GM23338 (cell line): ENCODE results near the gene ZFP92. TPM values are rescaled to one million over a fixed set of nuclear protein-coding genes. Genes with fewer than 3 reads are reported as not detected.

Experiments
- ATAC-seq: fragments of 200-7000 bp; cut with Tn5 transposase; 3 replicates; pipeline ENCODE4 v1.9.1; 2020
- DNase-seq: peaks from one replicate; pipeline ENCODE4 v3.0.0-alpha.2; 2015; ENCODE audit warnings: low spot score
- H2AFZ ChIP-seq: fragments of 200-600 bp; sonication (generic); 2 replicates; pipeline ENCODE4 v1.8.0; 2016; ENCODE audit warnings: antibody characterized with exemption, mild to moderate bottlenecking, moderate library complexity
- H3F3A ChIP-seq: fragments of 200-600 bp; sonication (generic); replicated peaks from 2 replicates; pipeline ENCODE4 v1.8.0; 2017; ENCODE audit warnings: antibody characterized with exemption, mixed run types, low read depth
- H3K27ac ChIP-seq: fragments of 200-600 bp; sonication (generic); 2 replicates; pipeline ENCODE4 v1.6.1; 2016; ENCODE audit warnings: low read depth
- H3K27me3 ChIP-seq: fragments of 200-600 bp; sonication (generic); 2 replicates; pipeline ENCODE4 v1.8.0; 2016; ENCODE audit warnings: mild to moderate bottlenecking, mixed run types, moderate library complexity; ENCODE audit not compliant: insufficient read depth
- H3K36me3 ChIP-seq: fragments of 200-600 bp; sonication (generic); 2 replicates; pipeline ENCODE4 v1.8.0; 2016; ENCODE audit warnings: mild to moderate bottlenecking; ENCODE audit not compliant: insufficient read depth
- H3K4me1 ChIP-seq: fragments of 200-600 bp; sonication (generic); 2 replicates; pipeline ENCODE4 v1.8.0; 2016; ENCODE audit warnings: mild to moderate bottlenecking, moderate library complexity; ENCODE audit not compliant: insufficient read depth
- H3K4me2 ChIP-seq: fragments of 200-600 bp; sonication (generic); 2 replicates; pipeline ENCODE4 v1.7.1; 2017; ENCODE audit warnings: mixed run types
- H3K4me3 ChIP-seq: fragments of 200-600 bp; sonication (generic); 2 replicates; pipeline ENCODE4 v1.6.1; 2016; ENCODE audit warnings: mixed run types
- H3K79me2 ChIP-seq: fragments of 200-600 bp; sonication (generic); replicated peaks from 2 replicates; pipeline ENCODE4 v1.8.0; 2017; ENCODE audit warnings: mild to moderate bottlenecking; ENCODE audit not compliant: insufficient read depth
- H3K9me2 ChIP-seq: fragments of 200-600 bp; sonication (generic); 2 replicates; pipeline ENCODE4 v1.8.0; 2017; ENCODE audit not compliant: insufficient read depth
- H4K20me1 ChIP-seq: fragments of 200-600 bp; sonication (generic); replicated peaks from 2 replicates; pipeline ENCODE4 v1.8.0; 2017; ENCODE audit warnings: mild to moderate bottlenecking; ENCODE audit not compliant: insufficient read depth
- H3K27ac Mint-ChIP-seq: 2 replicates; pipeline ENCODE4 v1.8.0; 2020; ENCODE audit warnings: inconsistent platforms, mild to moderate bottlenecking, moderate library complexity, mixed read lengths
- H3K27me3 Mint-ChIP-seq: 3 replicates; pipeline ENCODE4 v1.8.0; 2022; ENCODE audit warnings: low read depth, mild to moderate bottlenecking, moderate library complexity, mixed read lengths, inconsistent platforms; ENCODE audit not compliant: insufficient read depth, poor library complexity
- H3K36me3 Mint-ChIP-seq: 3 replicates; pipeline ENCODE4 v1.8.0; 2021; ENCODE audit warnings: low read depth, mild to moderate bottlenecking, inconsistent platforms, moderate library complexity, mixed read lengths
- H3K4me1 Mint-ChIP-seq: 3 replicates; pipeline ENCODE4 v1.8.0; 2020; ENCODE audit warnings: mild to moderate bottlenecking, inconsistent platforms, mixed read lengths
- H3K4me3 Mint-ChIP-seq: 3 replicates; pipeline ENCODE4 v1.8.0; 2021; ENCODE audit warnings: moderate library complexity, mild to moderate bottlenecking, inconsistent platforms, mixed read lengths
- H3K9me3 Mint-ChIP-seq: 3 replicates; pipeline ENCODE4 v1.8.0; 2020; ENCODE audit warnings: moderate library complexity, mild to moderate bottlenecking, inconsistent platforms, mixed read lengths
- CREB1 ChIP-seq: fragments of 250-450 bp; sonication (Bioruptor Pico); IDR thresholded peaks from 2 replicates; pipeline ENCODE4 v1.5.0; 2020; ENCODE audit warnings: low read depth, mild to moderate bottlenecking, moderate library complexity
- EZH2 ChIP-seq: fragments of 200-600 bp; sonication (generic); IDR thresholded peaks from one replicate; pipeline ENCODE4 v1.8.0; 2017; ENCODE audit warnings: antibody characterized with exemption, mild to moderate bottlenecking, low read depth; ENCODE audit not compliant: unreplicated experiment
- EZH2phosphoT487 ChIP-seq: fragments of 200-600 bp; sonication (generic); IDR thresholded peaks from one replicate; pipeline ENCODE4 v1.8.1; 2018; ENCODE audit warnings: antibody characterized with exemption; ENCODE audit not compliant: unreplicated experiment
- JUNB ChIP-seq: IDR thresholded peaks from one replicate; pipeline ENCODE4 v1.6.1; 2016; ENCODE audit warnings: antibody characterized with exemption; ENCODE audit not compliant: unreplicated experiment
- NANOG ChIP-seq: IDR thresholded peaks from 2 replicates; pipeline ENCODE4 v1.6.1; 2016; ENCODE audit warnings: antibody characterized with exemption, borderline replicate concordance
- POLR2AphosphoS5 ChIP-seq: IDR thresholded peaks from 2 replicates; pipeline ENCODE4 v1.6.1; 2016; ENCODE audit warnings: antibody characterized with exemption, low read depth
- STAT1 ChIP-seq: IDR thresholded peaks from one replicate; pipeline ENCODE4 v1.6.1; 2016; ENCODE audit warnings: antibody characterized with exemption; ENCODE audit not compliant: unreplicated experiment
- ZNF114 ChIP-seq: fragments of 250-450 bp; sonication (Bioruptor Pico); IDR thresholded peaks from 2 replicates; pipeline ENCODE4 v1.5.0; 2020; ENCODE audit warnings: mild to moderate bottlenecking, moderate library complexity
- ZNF331 ChIP-seq: fragments of 250-450 bp; sonication (Bioruptor Pico); IDR thresholded peaks from 2 replicates; pipeline ENCODE4 v1.5.0; 2020; ENCODE audit warnings: low read depth, mild to moderate bottlenecking, moderate library complexity
- polyA plus RNA-seq: library from polyadenylated mRNA; unstranded; fragments of >200 nt; fragmentation: Nextera tagmentation; extraction: Ambion mirVana; gene quantifications from 2 replicates; pipeline ENCODE4 v1.2.1, GENCODE V29; 2016
- total RNA-seq: library from RNA; depleted of rRNA; stranded (reverse); fragments of >200 nt; shearing (Covaris generic); gene quantifications from 2 replicates; pipeline ENCODE4 v1.2.3, GENCODE V29; 2014
- TF ChIP-seq, protein P1 (sequence below): IDR thresholded peaks from one replicate; pipeline ENCODE4 v1.6.1; 2018; ENCODE audit warnings: antibody characterized with exemption; ENCODE audit not compliant: unreplicated experiment
- TF ChIP-seq, protein P2 (sequence below): fragments of 250-450 bp; sonication (Bioruptor Pico); IDR thresholded peaks from 2 replicates; pipeline ENCODE4 v1.5.0; 2020; ENCODE audit warnings: mild to moderate bottlenecking, moderate library complexity
- TF ChIP-seq, protein P3 (sequence below): IDR thresholded peaks from 2 replicates; pipeline ENCODE4 v1.6.1; 2016; ENCODE audit warnings: antibody characterized with exemption
- TF ChIP-seq, protein P4 (sequence below), 2 experiments: fragments of 200-600 bp in 1 of 2; sonication (generic) in 1 of 2; conservative IDR thresholded peaks; 2 replicates each; pipeline versions ENCODE4 v1.5.1 to v1.6.1; 2016 to 2017; ENCODE audit warnings: antibody characterized with exemption in 2 of 2, low read depth in 2 of 2, mild to moderate bottlenecking in 2 of 2, moderate library complexity in 1 of 2

ZFP92 gene
- total and polyA plus RNA-seq, 2 experiments from 2014 or later = 0.05 to 0.52 TPM

DNA sequence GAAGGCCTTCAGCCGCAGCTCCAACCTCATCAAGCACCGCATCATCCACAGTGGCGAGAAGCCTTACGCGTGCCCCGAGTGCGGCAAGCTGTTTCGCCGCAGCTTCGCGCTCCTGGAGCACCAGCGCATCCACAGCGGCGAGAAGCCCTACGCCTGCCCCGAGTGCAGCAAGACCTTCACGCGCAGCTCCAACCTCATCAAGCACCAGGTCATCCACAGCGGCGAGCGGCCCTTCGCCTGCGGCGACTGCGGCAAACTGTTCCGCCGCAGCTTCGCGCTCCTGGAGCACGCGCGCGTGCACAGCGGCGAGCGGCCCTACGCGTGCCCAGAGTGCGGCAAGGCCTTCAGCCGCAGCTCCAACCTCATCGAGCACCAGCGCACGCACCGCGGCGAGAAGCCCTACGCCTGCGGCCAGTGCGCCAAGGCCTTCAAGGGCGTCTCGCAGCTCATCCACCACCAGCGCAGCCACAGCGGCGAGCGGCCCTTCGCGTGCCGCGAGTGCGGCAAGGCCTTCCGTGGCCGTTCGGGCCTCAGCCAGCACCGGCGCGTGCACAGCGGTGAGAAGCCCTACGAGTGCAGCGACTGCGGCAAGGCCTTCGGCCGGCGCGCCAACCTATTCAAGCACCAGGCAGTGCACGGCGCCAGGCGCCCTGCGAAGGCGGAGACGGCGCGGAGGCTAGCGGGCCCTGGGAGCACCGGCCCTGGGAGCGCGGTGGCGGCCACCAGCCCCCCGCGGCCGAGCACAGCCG is 9.8 kb downstream of the ZFP92 start:
- no peak overlapping the region for H2AFZ ChIP-seq
- Mint-ChIP-seq H3K4me1 (peaks cover 11% of the 10 kb centered on the region; the same call in 2 of the 3 replicates), H3K27ac (no peak overlapping the region), H3K9me3 (no peaks in the 10 kb centered on the region), H3K27me3 (peaks cover 7% of the 10 kb centered on the region), H3K4me3 (no peak overlapping the region), H3K36me3 (no peaks in the 10 kb centered on the region)
- H3K27ac ChIP-seq = no peak overlapping the region
- no peak for DNase-seq
- no peak overlapping the region for H3K4me3 ChIP-seq
- no peaks in the 10 kb centered on the region for H3K4me1 ChIP-seq
- no peak for ATAC-seq
- no peaks in the 10 kb centered on the region for H3K79me2 ChIP-seq
- H3K9me2 ChIP-seq = no peaks in the 10 kb centered on the region
- H3F3A ChIP-seq = no peaks in the 10 kb centered on the region
- H3K4me2 ChIP-seq = no peak overlapping the region
- no peaks in the 10 kb centered on the region for H3K36me3 ChIP-seq
- no peaks in the 10 kb centered on the region for H3K27me3 ChIP-seq
- TF ChIP-seq EZH2 (no peak), NANOG (no peak), POLR2AphosphoS5 (no peak), STAT1 (no peak), ZNF114 (no peak), JUNB (no peak), EZH2phosphoT487 (no peak), CREB1 (CRISPR knock-in tag) (no peak), ZNF331 (no peak)
- TF ChIP-seq, protein P1, sequence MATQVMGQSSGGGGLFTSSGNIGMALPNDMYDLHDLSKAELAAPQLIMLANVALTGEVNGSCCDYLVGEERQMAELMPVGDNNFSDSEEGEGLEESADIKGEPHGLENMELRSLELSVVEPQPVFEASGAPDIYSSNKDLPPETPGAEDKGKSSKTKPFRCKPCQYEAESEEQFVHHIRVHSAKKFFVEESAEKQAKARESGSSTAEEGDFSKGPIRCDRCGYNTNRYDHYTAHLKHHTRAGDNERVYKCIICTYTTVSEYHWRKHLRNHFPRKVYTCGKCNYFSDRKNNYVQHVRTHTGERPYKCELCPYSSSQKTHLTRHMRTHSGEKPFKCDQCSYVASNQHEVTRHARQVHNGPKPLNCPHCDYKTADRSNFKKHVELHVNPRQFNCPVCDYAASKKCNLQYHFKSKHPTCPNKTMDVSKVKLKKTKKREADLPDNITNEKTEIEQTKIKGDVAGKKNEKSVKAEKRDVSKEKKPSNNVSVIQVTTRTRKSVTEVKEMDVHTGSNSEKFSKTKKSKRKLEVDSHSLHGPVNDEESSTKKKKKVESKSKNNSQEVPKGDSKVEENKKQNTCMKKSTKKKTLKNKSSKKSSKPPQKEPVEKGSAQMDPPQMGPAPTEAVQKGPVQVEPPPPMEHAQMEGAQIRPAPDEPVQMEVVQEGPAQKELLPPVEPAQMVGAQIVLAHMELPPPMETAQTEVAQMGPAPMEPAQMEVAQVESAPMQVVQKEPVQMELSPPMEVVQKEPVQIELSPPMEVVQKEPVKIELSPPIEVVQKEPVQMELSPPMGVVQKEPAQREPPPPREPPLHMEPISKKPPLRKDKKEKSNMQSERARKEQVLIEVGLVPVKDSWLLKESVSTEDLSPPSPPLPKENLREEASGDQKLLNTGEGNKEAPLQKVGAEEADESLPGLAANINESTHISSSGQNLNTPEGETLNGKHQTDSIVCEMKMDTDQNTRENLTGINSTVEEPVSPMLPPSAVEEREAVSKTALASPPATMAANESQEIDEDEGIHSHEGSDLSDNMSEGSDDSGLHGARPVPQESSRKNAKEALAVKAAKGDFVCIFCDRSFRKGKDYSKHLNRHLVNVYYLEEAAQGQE = no peak
- TF ChIP-seq, protein P2, sequence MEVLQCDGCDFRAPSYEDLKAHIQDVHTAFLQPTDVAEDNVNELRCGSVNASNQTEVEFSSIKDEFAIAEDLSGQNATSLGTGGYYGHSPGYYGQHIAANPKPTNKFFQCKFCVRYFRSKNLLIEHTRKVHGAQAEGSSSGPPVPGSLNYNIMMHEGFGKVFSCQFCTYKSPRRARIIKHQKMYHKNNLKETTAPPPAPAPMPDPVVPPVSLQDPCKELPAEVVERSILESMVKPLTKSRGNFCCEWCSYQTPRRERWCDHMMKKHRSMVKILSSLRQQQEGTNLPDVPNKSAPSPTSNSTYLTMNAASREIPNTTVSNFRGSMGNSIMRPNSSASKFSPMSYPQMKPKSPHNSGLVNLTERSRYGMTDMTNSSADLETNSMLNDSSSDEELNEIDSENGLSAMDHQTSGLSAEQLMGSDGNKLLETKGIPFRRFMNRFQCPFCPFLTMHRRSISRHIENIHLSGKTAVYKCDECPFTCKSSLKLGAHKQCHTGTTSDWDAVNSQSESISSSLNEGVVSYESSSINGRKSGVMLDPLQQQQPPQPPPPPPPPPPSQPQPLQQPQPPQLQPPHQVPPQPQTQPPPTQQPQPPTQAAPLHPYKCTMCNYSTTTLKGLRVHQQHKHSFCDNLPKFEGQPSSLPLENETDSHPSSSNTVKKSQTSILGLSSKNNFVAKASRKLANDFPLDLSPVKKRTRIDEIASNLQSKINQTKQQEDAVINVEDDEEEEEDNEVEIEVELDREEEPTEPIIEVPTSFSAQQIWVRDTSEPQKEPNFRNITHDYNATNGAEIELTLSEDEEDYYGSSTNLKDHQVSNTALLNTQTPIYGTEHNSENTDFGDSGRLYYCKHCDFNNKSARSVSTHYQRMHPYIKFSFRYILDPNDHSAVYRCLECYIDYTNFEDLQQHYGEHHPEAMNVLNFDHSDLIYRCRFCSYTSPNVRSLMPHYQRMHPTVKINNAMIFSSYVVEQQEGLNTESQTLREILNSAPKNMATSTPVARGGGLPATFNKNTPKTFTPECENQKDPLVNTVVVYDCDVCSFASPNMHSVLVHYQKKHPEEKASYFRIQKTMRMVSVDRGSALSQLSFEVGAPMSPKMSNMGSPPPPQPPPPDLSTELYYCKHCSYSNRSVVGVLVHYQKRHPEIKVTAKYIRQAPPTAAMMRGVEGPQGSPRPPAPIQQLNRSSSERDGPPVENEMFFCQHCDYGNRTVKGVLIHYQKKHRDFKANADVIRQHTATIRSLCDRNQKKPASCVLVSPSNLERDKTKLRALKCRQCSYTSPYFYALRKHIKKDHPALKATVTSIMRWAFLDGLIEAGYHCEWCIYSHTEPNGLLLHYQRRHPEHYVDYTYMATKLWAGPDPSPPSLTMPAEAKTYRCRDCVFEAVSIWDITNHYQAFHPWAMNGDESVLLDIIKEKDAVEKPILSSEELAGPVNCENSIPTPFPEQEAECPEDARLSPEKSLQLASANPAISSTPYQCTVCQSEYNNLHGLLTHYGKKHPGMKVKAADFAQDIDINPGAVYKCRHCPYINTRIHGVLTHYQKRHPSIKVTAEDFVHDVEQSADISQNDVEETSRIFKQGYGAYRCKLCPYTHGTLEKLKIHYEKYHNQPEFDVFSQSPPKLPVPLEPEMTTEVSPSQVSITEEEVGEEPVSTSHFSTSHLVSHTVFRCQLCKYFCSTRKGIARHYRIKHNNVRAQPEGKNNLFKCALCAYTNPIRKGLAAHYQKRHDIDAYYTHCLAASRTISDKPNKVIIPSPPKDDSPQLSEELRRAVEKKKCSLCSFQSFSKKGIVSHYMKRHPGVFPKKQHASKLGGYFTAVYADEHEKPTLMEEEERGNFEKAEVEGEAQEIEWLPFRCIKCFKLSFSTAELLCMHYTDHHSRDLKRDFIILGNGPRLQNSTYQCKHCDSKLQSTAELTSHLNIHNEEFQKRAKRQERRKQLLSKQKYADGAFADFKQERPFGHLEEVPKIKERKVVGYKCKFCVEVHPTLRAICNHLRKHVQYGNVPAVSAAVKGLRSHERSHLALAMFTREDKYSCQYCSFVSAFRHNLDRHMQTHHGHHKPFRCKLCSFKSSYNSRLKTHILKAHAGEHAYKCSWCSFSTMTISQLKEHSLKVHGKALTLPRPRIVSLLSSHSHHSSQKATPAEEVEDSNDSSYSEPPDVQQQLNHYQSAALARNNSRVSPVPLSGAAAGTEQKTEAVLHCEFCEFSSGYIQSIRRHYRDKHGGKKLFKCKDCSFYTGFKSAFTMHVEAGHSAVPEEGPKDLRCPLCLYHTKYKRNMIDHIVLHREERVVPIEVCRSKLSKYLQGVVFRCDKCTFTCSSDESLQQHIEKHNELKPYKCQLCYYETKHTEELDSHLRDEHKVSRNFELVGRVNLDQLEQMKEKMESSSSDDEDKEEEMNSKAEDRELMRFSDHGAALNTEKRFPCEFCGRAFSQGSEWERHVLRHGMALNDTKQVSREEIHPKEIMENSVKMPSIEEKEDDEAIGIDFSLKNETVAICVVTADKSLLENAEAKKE (CRISPR knock-in tag) = no peak
- TF ChIP-seq, protein P3, sequence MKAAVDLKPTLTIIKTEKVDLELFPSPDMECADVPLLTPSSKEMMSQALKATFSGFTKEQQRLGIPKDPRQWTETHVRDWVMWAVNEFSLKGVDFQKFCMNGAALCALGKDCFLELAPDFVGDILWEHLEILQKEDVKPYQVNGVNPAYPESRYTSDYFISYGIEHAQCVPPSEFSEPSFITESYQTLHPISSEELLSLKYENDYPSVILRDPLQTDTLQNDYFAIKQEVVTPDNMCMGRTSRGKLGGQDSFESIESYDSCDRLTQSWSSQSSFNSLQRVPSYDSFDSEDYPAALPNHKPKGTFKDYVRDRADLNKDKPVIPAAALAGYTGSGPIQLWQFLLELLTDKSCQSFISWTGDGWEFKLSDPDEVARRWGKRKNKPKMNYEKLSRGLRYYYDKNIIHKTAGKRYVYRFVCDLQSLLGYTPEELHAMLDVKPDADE = no peak
- TF ChIP-seq, protein P4, sequence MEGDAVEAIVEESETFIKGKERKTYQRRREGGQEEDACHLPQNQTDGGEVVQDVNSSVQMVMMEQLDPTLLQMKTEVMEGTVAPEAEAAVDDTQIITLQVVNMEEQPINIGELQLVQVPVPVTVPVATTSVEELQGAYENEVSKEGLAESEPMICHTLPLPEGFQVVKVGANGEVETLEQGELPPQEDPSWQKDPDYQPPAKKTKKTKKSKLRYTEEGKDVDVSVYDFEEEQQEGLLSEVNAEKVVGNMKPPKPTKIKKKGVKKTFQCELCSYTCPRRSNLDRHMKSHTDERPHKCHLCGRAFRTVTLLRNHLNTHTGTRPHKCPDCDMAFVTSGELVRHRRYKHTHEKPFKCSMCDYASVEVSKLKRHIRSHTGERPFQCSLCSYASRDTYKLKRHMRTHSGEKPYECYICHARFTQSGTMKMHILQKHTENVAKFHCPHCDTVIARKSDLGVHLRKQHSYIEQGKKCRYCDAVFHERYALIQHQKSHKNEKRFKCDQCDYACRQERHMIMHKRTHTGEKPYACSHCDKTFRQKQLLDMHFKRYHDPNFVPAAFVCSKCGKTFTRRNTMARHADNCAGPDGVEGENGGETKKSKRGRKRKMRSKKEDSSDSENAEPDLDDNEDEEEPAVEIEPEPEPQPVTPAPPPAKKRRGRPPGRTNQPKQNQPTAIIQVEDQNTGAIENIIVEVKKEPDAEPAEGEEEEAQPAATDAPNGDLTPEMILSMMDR (conservative IDR thresholded peaks at IDR 0.05; ENCODE audit: low read depth in 2 of 2) = no peak
- H4K20me1 ChIP-seq = no peaks in the 10 kb centered on the region
